HCT116 (cell line): ENCODE data around the gene CLIP4. TPM values are rescaled to one million over a fixed set of nuclear protein-coding genes. Genes with fewer than 3 reads are reported as not detected.

ENCODE experiments used
- ATAC-seq: fragments of 200-7000 bp; cut with Tn5 transposase; 2 replicates; pipeline ENCODE4 v1.9.1; 2020; ENCODE audit warnings: mild to moderate bottlenecking, moderate library complexity
- BruUV-seq: library from RNA; stranded (reverse); fragments of 400-500 nt; replicated peaks from 2 replicates; lab custom pipeline; 2021; lab: Mats Ljungman, UMichigan
- CTCF ChIA-PET: fragments of 300-600 bp; sonication (Branson Sonifier 250); formaldehyde crosslinking; loops from one replicate; lab custom pipeline; 2021; ENCODE audit warnings: antibody characterized with exemption; lab: Charles Lee
- POLR2A ChIA-PET: fragments of 300-600, 350-600 bp; sonication (Branson Sonifier 250); formaldehyde crosslinking; loops from one replicate; lab custom pipeline; 2021; ENCODE audit warnings: antibody characterized with exemption; lab: Charles Lee
- RAD21 ChIA-PET, 2 experiments: fragments of 300-600 bp; sonication (Branson Sonifier 250); formaldehyde crosslinking; loops; one replicate each; lab custom pipeline; 2023; ENCODE audit warnings: low total read pairs in 2 of 2; ENCODE audit not compliant: uncharacterized antibody in 2 of 2, unreplicated experiment in 2 of 2, low non-redundant PET in 1 of 2; lab: Charles Lee
- DNase-seq: peaks from one replicate; pipeline ENCODE4 v3.0.0-alpha.2; 2010; ENCODE audit warnings: low read depth, low spot score
- H2AFZ ChIP-seq: fragments of 200-600 bp; shearing (Covaris generic), sonication (generic); 2 replicates; pipeline ENCODE4 v1.6.1; 2017; ENCODE audit warnings: low read depth, mixed run types, mixed read lengths, antibody characterized with exemption, low read length; ENCODE audit not compliant: poor library complexity, severe bottlenecking
- H3K27ac ChIP-seq: 2 replicates; pipeline ENCODE4 v1.5.1; 2012; ENCODE audit warnings: low read depth, low read length
- H3K27me3 ChIP-seq: fragments of 200-600 bp; sonication (generic); 2 replicates; pipeline ENCODE4 v1.6.1; 2016; ENCODE audit warnings: mixed run types, low read length, mixed read lengths; ENCODE audit not compliant: insufficient read depth
- H3K36me3 ChIP-seq, 2 experiments: fragments of 200-500 bp in 1 of 2; fragments of 200-600 bp in 1 of 2; sonication (Bioruptor generic) in 1 of 2; sonication (generic) in 1 of 2; 2 replicates each; pipeline versions ENCODE4 v1.5.1 to v1.6.1; 2014 to 2016; ENCODE audit warnings: low read length in 2 of 2, inconsistent platforms in 1 of 2, mixed read lengths in 1 of 2, mixed run types in 1 of 2; ENCODE audit not compliant: insufficient read depth in 2 of 2, control insufficient read depth in 1 of 2
- H3K4me1 ChIP-seq, 2 experiments: fragments of 200-600 bp in 1 of 2; sonication (generic) in 1 of 2; 2 replicates each; pipeline versions ENCODE4 v1.5.1 to v1.6.1; 2012 to 2017; ENCODE audit warnings: low read length in 2 of 2, inconsistent platforms in 1 of 2, mild to moderate bottlenecking in 1 of 2, mixed read lengths in 1 of 2, mixed run types in 1 of 2, moderate library complexity in 1 of 2; ENCODE audit not compliant: insufficient read depth in 2 of 2, control insufficient read depth in 1 of 2
- H3K4me2 ChIP-seq: fragments of 200-600 bp; sonication (generic); 2 replicates; pipeline ENCODE4 v1.6.1; 2017; ENCODE audit warnings: mixed run types, low read length, mixed read lengths
- H3K4me3 ChIP-seq, 2 experiments: fragments of 200-600 bp in 1 of 2; sonication (generic) in 1 of 2; replicated peaks in 1 of 2; 2 replicates each; pipeline ENCODE4 v1.5.1; 2011 to 2016; ENCODE audit warnings: low read length in 2 of 2, control low read depth in 1 of 2, low read depth in 1 of 2, mild to moderate bottlenecking in 1 of 2, mixed read lengths in 1 of 2, mixed run types in 1 of 2
- H3K79me2 ChIP-seq: fragments of 200-600 bp; sonication (generic); 2 replicates; pipeline ENCODE4 v1.6.1; 2017; ENCODE audit warnings: mild to moderate bottlenecking, mixed run types, low read length, moderate library complexity, mixed read lengths; ENCODE audit not compliant: insufficient read depth
- H3K9ac ChIP-seq: fragments of 200-600 bp; sonication (generic); 2 replicates; pipeline ENCODE4 v1.6.1; 2016; ENCODE audit warnings: low read length, mixed read lengths
- H3K9me2 ChIP-seq: fragments of 200-600 bp; sonication (generic), shearing (Covaris generic); 2 replicates; pipeline ENCODE4 v1.6.1; 2017; ENCODE audit warnings: mixed run types, mild to moderate bottlenecking, moderate library complexity; ENCODE audit not compliant: insufficient read depth
- H3K9me3 ChIP-seq, 2 experiments: fragments of 200-500 bp in 1 of 2; fragments of 200-600 bp in 1 of 2; sonication (Bioruptor generic) in 1 of 2; sonication (generic) in 1 of 2; 2 replicates each; pipeline ENCODE4 v1.6.1; 2014 to 2017; ENCODE audit warnings: low read length in 2 of 2, mixed read lengths in 2 of 2, inconsistent platforms in 1 of 2, low read depth in 1 of 2, mild to moderate bottlenecking in 1 of 2, mixed run types in 1 of 2, moderate library complexity in 1 of 2; ENCODE audit not compliant: control insufficient read depth in 1 of 2, insufficient read depth in 1 of 2
- H4K20me1 ChIP-seq: fragments of 200-600 bp; sonication (generic), shearing (Covaris generic); 2 replicates; pipeline ENCODE4 v1.6.1; 2017; ENCODE audit warnings: mixed run types, mild to moderate bottlenecking, moderate library complexity; ENCODE audit not compliant: insufficient read depth
- CBX3 ChIP-seq: IDR thresholded peaks from 2 replicates; pipeline ENCODE4 v1.6.1; 2012; ENCODE audit warnings: low read depth
- EGR1 ChIP-seq: IDR thresholded peaks from 2 replicates; pipeline ENCODE4 v1.6.1; 2012; ENCODE audit warnings: low read depth
- EZH2phosphoT487 ChIP-seq: fragments of 200-600 bp; IDR thresholded peaks from 2 replicates; pipeline ENCODE4 v1.6.1; 2018; ENCODE audit warnings: antibody characterized with exemption, borderline replicate concordance
- FOSL1 ChIP-seq: IDR thresholded peaks from 2 replicates; pipeline ENCODE4 v1.6.1; 2012; ENCODE audit warnings: low read depth
- POLR2AphosphoS5 ChIP-seq: IDR thresholded peaks from 2 replicates; pipeline ENCODE4 v1.6.1; 2011; ENCODE audit warnings: mild to moderate bottlenecking, low read depth, low read length, moderate library complexity
- RAD21 ChIP-seq: IDR thresholded peaks from 2 replicates; pipeline ENCODE4 v1.6.1; 2012; ENCODE audit warnings: low read depth, mild to moderate bottlenecking
- SIN3A ChIP-seq: IDR thresholded peaks from 2 replicates; pipeline ENCODE4 v1.6.1; 2012; ENCODE audit warnings: low read depth
- SP1 ChIP-seq: IDR thresholded peaks from 2 replicates; pipeline ENCODE4 v1.6.1; 2012; ENCODE audit warnings: low read depth
- SRF ChIP-seq: IDR thresholded peaks from 2 replicates; pipeline ENCODE4 v1.6.1; 2012; ENCODE audit warnings: low read depth
- TCF7L2 ChIP-seq: IDR thresholded peaks from 2 replicates; pipeline ENCODE4 v1.7.0; 2011; ENCODE audit warnings: borderline replicate concordance, inconsistent platforms; ENCODE audit not compliant: insufficient read depth, insufficient read length; ENCODE audit errors: extremely low read depth
- YY1 ChIP-seq: IDR thresholded peaks from 2 replicates; pipeline ENCODE4 v1.6.1; 2011; ENCODE audit warnings: low read length, low read depth, moderate library complexity, mild to moderate bottlenecking; ENCODE audit not compliant: insufficient replicate concordance; ENCODE audit errors: extremely low read depth
- ZFX ChIP-seq: fragments of 450-650 bp; IDR thresholded peaks from 2 replicates; pipeline ENCODE4 v1.6.1; 2017
- intact Hi-C: fragments of 100-400 bp; cut with micrococcal nuclease; formaldehyde crosslinking; loops from 2 replicates; pipeline ENCODE4 v1.10.0; 2022
- total RNA-seq: library from RNA; stranded (reverse); gene quantifications from one replicate; pipeline ENCODE4 v1.2.1, GENCODE V29; 2021; ENCODE audit not compliant: unreplicated experiment
- TF ChIP-seq, protein P1 (sequence below): IDR thresholded peaks from 2 replicates; pipeline ENCODE4 v1.6.1; 2011; ENCODE audit warnings: mild to moderate bottlenecking, low read length, moderate library complexity; ENCODE audit not compliant: insufficient replicate concordance; ENCODE audit errors: extremely low read depth
- TF ChIP-seq, protein P2 (sequence below): IDR thresholded peaks from 2 replicates; pipeline ENCODE4 v1.6.1; 2012

CLIP4 gene
- total RNA-seq, 1 experiment from 2014 or later: 27.8 TPM

DNA sequence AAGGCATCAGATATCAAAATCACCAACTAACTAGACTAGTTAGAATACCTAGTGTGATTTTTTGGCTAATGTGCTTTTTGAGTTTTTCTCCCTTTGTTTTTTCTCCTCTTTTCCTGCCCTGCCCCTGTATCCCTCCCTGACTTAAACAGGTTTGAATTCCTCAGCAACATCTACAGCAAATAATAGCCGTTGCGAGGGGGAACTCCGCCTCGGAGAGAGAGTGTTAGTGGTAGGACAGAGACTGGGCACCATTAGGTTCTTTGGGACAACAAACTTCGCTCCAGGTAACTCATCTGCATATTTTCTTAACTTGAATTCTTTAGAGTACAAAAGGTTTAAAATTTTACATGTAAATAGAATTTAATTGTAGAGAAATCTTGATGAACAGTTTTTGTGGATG lies 45.0 kb downstream of the CLIP4 start:
- Histone ChIP-seq H3K9me3 (no peaks in the 10 kb centered on the region), H3K36me3 (no peaks in the 10 kb centered on the region), H3K9me2 (no peaks in the 10 kb centered on the region), H3K27me3 (no peaks in the 10 kb centered on the region), H3K79me2 (no peaks in the 10 kb centered on the region), H3K9ac (no peak overlapping the region), H3K4me2 (no peak overlapping the region), H4K20me1 (no peaks in the 10 kb centered on the region), H3K4me3 (no peak overlapping the region), H3K27ac (no peak overlapping the region), H2AFZ (no peak overlapping the region), H3K4me1 (peaks cover 0 to 1% of the 10 kb centered on the region in 2 experiments; a peak in 1 of 4 replicates)
- CTCF ChIA-PET: no interaction called here
- no peak for TF ChIP-seq ZFX
- TF ChIP-seq SIN3A: no peak
- TF ChIP-seq RAD21: no peak
- no peak for TF ChIP-seq SP1
- TF ChIP-seq TCF7L2: no peak
- TF ChIP-seq, protein P1, sequence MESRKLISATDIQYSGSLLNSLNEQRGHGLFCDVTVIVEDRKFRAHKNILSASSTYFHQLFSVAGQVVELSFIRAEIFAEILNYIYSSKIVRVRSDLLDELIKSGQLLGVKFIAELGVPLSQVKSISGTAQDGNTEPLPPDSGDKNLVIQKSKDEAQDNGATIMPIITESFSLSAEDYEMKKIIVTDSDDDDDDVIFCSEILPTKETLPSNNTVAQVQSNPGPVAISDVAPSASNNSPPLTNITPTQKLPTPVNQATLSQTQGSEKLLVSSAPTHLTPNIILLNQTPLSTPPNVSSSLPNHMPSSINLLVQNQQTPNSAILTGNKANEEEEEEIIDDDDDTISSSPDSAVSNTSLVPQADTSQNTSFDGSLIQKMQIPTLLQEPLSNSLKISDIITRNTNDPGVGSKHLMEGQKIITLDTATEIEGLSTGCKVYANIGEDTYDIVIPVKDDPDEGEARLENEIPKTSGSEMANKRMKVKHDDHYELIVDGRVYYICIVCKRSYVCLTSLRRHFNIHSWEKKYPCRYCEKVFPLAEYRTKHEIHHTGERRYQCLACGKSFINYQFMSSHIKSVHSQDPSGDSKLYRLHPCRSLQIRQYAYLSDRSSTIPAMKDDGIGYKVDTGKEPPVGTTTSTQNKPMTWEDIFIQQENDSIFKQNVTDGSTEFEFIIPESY: no peak
- TF ChIP-seq POLR2AphosphoS5: no peak
- TF ChIP-seq FOSL1: no peak
- no peak for TF ChIP-seq SRF
- no peak for TF ChIP-seq CBX3
- TF ChIP-seq EZH2phosphoT487: no peak
- TF ChIP-seq, protein P2, sequence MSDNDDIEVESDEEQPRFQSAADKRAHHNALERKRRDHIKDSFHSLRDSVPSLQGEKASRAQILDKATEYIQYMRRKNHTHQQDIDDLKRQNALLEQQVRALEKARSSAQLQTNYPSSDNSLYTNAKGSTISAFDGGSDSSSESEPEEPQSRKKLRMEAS: no peak
- TF ChIP-seq EGR1: no peak
- TF ChIP-seq YY1: no peak
- intact Hi-C loops: no loop called here
- POLR2A ChIA-PET: no interaction called here
- RAD21 ChIA-PET: no interaction called here
- DNase-seq (no peak), ATAC-seq (no peak)
- BruUV-seq: no TSS peak
